HL-60 (cell line): Measurements from ENCODE around the gene SDK1.

Source experiments
- GABPA ChIP-seq: IDR thresholded peaks from 2 replicates; pipeline ENCODE4 v1.6.1; 2012; ENCODE audit warnings: low read depth
- POLR2AphosphoS5 ChIP-seq: IDR thresholded peaks from 2 replicates; pipeline ENCODE4 v1.6.1; 2012; ENCODE audit warnings: low read depth
- SPI1 ChIP-seq: IDR thresholded peaks from 2 replicates; pipeline ENCODE4 v1.6.1; 2012; ENCODE audit warnings: low read depth, mild to moderate bottlenecking, borderline replicate concordance
- TF ChIP-seq, protein P1 (sequence below): IDR thresholded peaks from one replicate; pipeline ENCODE4 v1.5.1; 2011; ENCODE audit warnings: low read length, control low read depth, inconsistent platforms; ENCODE audit not compliant: insufficient read depth
- TF ChIP-seq, protein P2 (sequence below): IDR thresholded peaks from 2 replicates; pipeline ENCODE4 v1.6.1; 2012; ENCODE audit warnings: low read depth; ENCODE audit not compliant: insufficient replicate concordance

DNA sequence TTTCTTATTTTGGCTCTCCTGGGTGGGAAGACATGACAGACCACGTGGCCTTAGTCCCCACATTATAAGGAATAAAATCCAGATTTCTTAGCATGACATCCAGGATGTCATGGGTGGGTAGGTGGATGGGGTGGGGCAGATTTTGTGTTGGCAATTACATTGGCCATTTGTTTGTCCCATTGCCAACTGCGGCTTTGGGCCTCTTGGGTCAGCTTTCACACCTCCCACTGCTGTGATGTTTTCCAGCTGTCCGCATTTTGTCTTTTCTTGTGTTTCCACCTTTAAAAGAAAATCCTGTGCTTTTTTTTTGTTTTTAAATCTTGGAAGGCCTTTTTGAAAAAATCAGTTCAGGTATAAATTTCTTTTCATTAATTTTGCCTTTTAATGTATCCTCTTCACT is 237.0 kb downstream of the SDK1 start:
- TF ChIP-seq, protein P1, sequence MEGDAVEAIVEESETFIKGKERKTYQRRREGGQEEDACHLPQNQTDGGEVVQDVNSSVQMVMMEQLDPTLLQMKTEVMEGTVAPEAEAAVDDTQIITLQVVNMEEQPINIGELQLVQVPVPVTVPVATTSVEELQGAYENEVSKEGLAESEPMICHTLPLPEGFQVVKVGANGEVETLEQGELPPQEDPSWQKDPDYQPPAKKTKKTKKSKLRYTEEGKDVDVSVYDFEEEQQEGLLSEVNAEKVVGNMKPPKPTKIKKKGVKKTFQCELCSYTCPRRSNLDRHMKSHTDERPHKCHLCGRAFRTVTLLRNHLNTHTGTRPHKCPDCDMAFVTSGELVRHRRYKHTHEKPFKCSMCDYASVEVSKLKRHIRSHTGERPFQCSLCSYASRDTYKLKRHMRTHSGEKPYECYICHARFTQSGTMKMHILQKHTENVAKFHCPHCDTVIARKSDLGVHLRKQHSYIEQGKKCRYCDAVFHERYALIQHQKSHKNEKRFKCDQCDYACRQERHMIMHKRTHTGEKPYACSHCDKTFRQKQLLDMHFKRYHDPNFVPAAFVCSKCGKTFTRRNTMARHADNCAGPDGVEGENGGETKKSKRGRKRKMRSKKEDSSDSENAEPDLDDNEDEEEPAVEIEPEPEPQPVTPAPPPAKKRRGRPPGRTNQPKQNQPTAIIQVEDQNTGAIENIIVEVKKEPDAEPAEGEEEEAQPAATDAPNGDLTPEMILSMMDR, result no peak
- no peak for TF ChIP-seq POLR2AphosphoS5
- TF ChIP-seq, protein P2, sequence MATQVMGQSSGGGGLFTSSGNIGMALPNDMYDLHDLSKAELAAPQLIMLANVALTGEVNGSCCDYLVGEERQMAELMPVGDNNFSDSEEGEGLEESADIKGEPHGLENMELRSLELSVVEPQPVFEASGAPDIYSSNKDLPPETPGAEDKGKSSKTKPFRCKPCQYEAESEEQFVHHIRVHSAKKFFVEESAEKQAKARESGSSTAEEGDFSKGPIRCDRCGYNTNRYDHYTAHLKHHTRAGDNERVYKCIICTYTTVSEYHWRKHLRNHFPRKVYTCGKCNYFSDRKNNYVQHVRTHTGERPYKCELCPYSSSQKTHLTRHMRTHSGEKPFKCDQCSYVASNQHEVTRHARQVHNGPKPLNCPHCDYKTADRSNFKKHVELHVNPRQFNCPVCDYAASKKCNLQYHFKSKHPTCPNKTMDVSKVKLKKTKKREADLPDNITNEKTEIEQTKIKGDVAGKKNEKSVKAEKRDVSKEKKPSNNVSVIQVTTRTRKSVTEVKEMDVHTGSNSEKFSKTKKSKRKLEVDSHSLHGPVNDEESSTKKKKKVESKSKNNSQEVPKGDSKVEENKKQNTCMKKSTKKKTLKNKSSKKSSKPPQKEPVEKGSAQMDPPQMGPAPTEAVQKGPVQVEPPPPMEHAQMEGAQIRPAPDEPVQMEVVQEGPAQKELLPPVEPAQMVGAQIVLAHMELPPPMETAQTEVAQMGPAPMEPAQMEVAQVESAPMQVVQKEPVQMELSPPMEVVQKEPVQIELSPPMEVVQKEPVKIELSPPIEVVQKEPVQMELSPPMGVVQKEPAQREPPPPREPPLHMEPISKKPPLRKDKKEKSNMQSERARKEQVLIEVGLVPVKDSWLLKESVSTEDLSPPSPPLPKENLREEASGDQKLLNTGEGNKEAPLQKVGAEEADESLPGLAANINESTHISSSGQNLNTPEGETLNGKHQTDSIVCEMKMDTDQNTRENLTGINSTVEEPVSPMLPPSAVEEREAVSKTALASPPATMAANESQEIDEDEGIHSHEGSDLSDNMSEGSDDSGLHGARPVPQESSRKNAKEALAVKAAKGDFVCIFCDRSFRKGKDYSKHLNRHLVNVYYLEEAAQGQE, result no peak
- no peak for TF ChIP-seq SPI1
- TF ChIP-seq GABPA, result no peak
